SHP77 treated with DMSO at 0.1 percent for 48 hours (cell line): ENCODE measurements around the gene GYS1.
"Not testable (repeated sequence)": the region's sequence is repeated elsewhere in the genome, so short reads cannot be mapped to it uniquely, and the experiment has no call there.

ENCODE experiments used
- DNase-seq: peaks from one replicate; lab custom pipeline; 2025; lab: John Stamatoyannopoulos, UW

Gene GYS1

GRCh38 chr19:48938256-48938655, 54.9 kb downstream of the GYS1 start:
- no peak for DNase-seq

- no peak for DNase-seq
These were observed 57.2 kb downstream of the GYS1 start for GRCh38 chr19:48935864-48936263.

GRCh38 chr19:48934837-48935236, 58.3 kb downstream of the GYS1 start:
- no peak for DNase-seq

GRCh38 chr19:48933382-48933932, 59.7 kb downstream of the GYS1 start, which contains the start of gene DHDH:
Gene DHDH (plus strand): TSS chr19:48933699. CDS start chr19:48933722, 23 bp downstream.
- peak; percentile 69 for DNase-seq

- no peak for DNase-seq
These were observed 64.7 kb downstream of the GYS1 start for GRCh38 chr19:48928164-48929025.

- not testable (repeated sequence) for DNase-seq
These were observed 65.4 kb downstream of the GYS1 start for GRCh38 chr19:48927692-48928091.

GRCh38 chr19:48926909-48927308, 66.2 kb downstream of the GYS1 start:
- no peak for DNase-seq

- DNase-seq = not testable (repeated sequence)
These were observed 67.2 kb downstream of the GYS1 start for GRCh38 chr19:48925890-48926289.

GRCh38 chr19:48925240-48925843, 67.8 kb downstream of the GYS1 start:
- DNase-seq = no peak

GRCh38 chr19:48922548-48923490, 70.3 kb downstream of the GYS1 start:
- DNase-seq = no peak

GRCh38 chr19:48921721-48922500, 71.2 kb downstream of the GYS1 start:
- no peak for DNase-seq

GRCh38 chr19:48920949-48921348, 72.2 kb downstream of the GYS1 start:
- DNase-seq = no peak

- not testable (repeated sequence) for DNase-seq
These were observed 73.8 kb downstream of the GYS1 start for GRCh38 chr19:48919271-48919670.

GRCh38 chr19:48918801-48919247, 74.3 kb downstream of the GYS1 start:
- no peak for DNase-seq
